DOHH2 (cell line): Measurements from ENCODE around the gene PTPRK.

Experiments used
- EZH2phosphoT487 ChIP-seq: fragments of 200-600 bp; sonication (generic); IDR thresholded peaks from 2 replicates; pipeline ENCODE4 v1.6.1; 2017; ENCODE audit warnings: borderline replicate concordance, mild to moderate bottlenecking, antibody characterized with exemption, low read length, moderate library complexity, mixed read lengths
- TF ChIP-seq, protein P1 (sequence below): fragments of 200-600 bp; sonication (generic); IDR thresholded peaks from one replicate; pipeline ENCODE4 v1.5.1; 2014; ENCODE audit warnings: antibody characterized with exemption, mild to moderate bottlenecking, low read depth, low read length; ENCODE audit not compliant: poor library complexity, severe bottlenecking

DNA sequence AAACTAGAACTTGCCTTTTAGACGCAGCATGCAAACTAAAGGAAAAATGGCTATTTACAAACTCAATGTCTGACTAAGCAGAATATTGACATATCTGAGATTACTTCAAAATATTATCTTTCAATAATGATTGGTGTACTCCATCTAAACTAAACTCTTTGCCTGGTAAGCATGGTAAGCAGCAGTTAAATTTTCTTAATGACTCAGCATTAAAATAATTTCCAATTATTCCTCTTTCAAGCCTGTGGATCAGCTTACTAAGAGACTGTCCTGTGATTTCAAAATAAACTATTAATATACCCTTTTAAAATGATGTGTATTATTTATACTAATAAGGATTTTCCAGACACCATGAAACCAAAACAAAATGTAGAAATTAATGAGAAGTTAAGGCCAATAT is 392.7 kb downstream of the PTPRK start:
- TF ChIP-seq, protein P1, sequence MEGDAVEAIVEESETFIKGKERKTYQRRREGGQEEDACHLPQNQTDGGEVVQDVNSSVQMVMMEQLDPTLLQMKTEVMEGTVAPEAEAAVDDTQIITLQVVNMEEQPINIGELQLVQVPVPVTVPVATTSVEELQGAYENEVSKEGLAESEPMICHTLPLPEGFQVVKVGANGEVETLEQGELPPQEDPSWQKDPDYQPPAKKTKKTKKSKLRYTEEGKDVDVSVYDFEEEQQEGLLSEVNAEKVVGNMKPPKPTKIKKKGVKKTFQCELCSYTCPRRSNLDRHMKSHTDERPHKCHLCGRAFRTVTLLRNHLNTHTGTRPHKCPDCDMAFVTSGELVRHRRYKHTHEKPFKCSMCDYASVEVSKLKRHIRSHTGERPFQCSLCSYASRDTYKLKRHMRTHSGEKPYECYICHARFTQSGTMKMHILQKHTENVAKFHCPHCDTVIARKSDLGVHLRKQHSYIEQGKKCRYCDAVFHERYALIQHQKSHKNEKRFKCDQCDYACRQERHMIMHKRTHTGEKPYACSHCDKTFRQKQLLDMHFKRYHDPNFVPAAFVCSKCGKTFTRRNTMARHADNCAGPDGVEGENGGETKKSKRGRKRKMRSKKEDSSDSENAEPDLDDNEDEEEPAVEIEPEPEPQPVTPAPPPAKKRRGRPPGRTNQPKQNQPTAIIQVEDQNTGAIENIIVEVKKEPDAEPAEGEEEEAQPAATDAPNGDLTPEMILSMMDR, result no peak
- TF ChIP-seq EZH2phosphoT487, result no peak
